ENCODE measurements around the gene KRTAP9-9.
"Not testable (repeated sequence)": the region's sequence is repeated elsewhere in the genome, so short reads cannot be mapped to it uniquely, and the experiment has no call there.

KRTAP9-9 gene

GRCh38 chr17:41267711-41268110 lies 12.5 kb downstream of the KRTAP9-9 start:
- no peak for DNase-seq

- not testable (repeated sequence) for DNase-seq
Observed at GRCh38 chr17:41271323-41271722, 16.1 kb downstream of the KRTAP9-9 start.

- no peak for DNase-seq
Observed at GRCh38 chr17:41271858-41272257, 16.7 kb downstream of the KRTAP9-9 start.

- not testable (repeated sequence) for DNase-seq
Observed at GRCh38 chr17:41275648-41276190, 20.5 kb downstream of the KRTAP9-9 start, which contains the start of gene KRTAP9-7. KRTAP9-7 (plus strand) TSS chr17:41275698; CDS start chr17:41275698, 0 bp downstream.

- no peak for DNase-seq
Observed at GRCh38 chr17:41278176-41278955, 23.2 kb downstream of the KRTAP9-9 start.

- no peak for DNase-seq
Observed at GRCh38 chr17:41284043-41284442, 28.9 kb downstream of the KRTAP9-9 start.

- no peak for DNase-seq
Observed at GRCh38 chr17:41284546-41284945, 29.4 kb downstream of the KRTAP9-9 start.

- DNase-seq, result no peak
Observed at GRCh38 chr17:41287050-41287449, 31.9 kb downstream of the KRTAP9-9 start.

GRCh38 chr17:41294016-41294415 lies 38.8 kb downstream of the KRTAP9-9 start:
- no peak for DNase-seq

GRCh38 chr17:41296846-41297245 lies 41.7 kb downstream of the KRTAP9-9 start:
- DNase-seq, result no peak

GRCh38 chr17:41298458-41299135 lies 43.4 kb downstream of the KRTAP9-9 start:
- no peak for DNase-seq

GRCh38 chr17:41301204-41301790 lies 46.1 kb downstream of the KRTAP9-9 start:
- DNase-seq, result no peak

- no peak for DNase-seq
Observed at GRCh38 chr17:41301916-41302901, 47.0 kb downstream of the KRTAP9-9 start, which contains the start of gene KRTAP29-1. KRTAP29-1 (minus strand) TSS chr17:41302851; CDS start chr17:41302851, 0 bp downstream.

- DNase-seq, result no peak
Observed at GRCh38 chr17:41302981-41303380, 47.8 kb downstream of the KRTAP9-9 start.

GRCh38 chr17:41304091-41304490 lies 48.9 kb downstream of the KRTAP9-9 start:
- no peak for DNase-seq
